ENCODE data around the gene TLE7. TPM values are rescaled to one million over a fixed set of nuclear protein-coding genes. Genes with fewer than 3 reads are reported as not detected.

Gene TLE7
- total RNA-seq, 4 donors from 2014 or later = not detected

DNA sequence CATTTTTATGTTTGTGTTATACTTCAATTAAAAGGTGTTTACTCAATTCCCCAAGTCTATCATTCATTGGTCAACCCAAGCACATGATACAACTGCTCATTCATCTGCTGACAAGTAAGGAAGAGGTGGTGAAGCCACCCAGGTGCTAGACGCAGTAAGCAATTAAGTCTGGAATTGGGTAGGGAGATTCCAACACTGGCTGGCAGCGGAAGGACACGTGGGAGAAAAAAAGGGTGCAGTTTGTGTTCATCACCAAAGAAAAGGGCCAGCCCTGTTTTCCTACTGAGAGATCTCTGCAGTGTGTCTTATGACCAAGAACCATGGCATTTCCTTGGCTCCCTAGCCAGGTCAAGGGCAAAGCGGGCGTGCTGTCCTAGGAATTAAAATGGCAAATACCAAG lies 32.0 kb upstream of the TLE7 start:
- H3K36me3 ChIP-seq = no peaks in the 10 kb centered on the region
- TF ChIP-seq, protein P1, sequence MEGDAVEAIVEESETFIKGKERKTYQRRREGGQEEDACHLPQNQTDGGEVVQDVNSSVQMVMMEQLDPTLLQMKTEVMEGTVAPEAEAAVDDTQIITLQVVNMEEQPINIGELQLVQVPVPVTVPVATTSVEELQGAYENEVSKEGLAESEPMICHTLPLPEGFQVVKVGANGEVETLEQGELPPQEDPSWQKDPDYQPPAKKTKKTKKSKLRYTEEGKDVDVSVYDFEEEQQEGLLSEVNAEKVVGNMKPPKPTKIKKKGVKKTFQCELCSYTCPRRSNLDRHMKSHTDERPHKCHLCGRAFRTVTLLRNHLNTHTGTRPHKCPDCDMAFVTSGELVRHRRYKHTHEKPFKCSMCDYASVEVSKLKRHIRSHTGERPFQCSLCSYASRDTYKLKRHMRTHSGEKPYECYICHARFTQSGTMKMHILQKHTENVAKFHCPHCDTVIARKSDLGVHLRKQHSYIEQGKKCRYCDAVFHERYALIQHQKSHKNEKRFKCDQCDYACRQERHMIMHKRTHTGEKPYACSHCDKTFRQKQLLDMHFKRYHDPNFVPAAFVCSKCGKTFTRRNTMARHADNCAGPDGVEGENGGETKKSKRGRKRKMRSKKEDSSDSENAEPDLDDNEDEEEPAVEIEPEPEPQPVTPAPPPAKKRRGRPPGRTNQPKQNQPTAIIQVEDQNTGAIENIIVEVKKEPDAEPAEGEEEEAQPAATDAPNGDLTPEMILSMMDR (IDR thresholded peaks at IDR 0.05) = no peak
- no peak for TF ChIP-seq POLR2A (IDR thresholded peaks at IDR 0.05)
- H3K4me3 ChIP-seq = no peak overlapping the region
- H3K9me3 ChIP-seq = no peaks in the 10 kb centered on the region
- H3K4me1 ChIP-seq = no peaks in the 10 kb centered on the region
- intact Hi-C loops (cut with DNase I; ENCODE audit: low total_unique reads) = no loop called here
- H3K27ac ChIP-seq = no peak overlapping the region
- no peaks in the 10 kb centered on the region for H3K27me3 ChIP-seq
- no peak for DNase-seq

DNA sequence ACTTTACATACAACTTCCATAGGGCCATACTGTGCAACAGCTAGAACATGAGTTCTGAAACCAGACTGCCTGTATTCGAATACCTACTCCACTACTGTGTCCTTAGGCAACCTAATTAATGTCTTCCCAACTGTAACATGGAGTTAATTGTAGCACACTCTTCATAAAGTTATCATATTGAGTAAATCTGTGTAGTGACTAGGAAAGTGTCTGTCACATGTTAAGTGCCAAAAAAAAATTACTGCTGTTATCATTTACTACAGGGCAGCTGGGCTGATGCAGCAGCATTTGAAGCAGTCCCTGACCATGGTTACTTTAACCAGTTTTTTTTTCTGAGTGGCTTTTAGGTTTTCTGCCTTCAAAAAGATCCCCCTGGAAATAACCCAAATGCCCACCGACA lies 31.1 kb upstream of the TLE7 start:
- Histone ChIP-seq H3K4me1 (no peaks in the 10 kb centered on the region), H3K4me3 (no peak overlapping the region), H3K36me3 (no peaks in the 10 kb centered on the region), H3K27ac (no peak overlapping the region), H3K27me3 (no peaks in the 10 kb centered on the region), H3K9me3 (no peaks in the 10 kb centered on the region)
- no peak for TF ChIP-seq POLR2A (IDR thresholded peaks at IDR 0.05)
- TF ChIP-seq, protein P1 (IDR thresholded peaks at IDR 0.05) = no peak
- intact Hi-C loops (cut with DNase I; ENCODE audit: low total_unique reads) = no loop called here
- DNase-seq = no peak

DNA sequence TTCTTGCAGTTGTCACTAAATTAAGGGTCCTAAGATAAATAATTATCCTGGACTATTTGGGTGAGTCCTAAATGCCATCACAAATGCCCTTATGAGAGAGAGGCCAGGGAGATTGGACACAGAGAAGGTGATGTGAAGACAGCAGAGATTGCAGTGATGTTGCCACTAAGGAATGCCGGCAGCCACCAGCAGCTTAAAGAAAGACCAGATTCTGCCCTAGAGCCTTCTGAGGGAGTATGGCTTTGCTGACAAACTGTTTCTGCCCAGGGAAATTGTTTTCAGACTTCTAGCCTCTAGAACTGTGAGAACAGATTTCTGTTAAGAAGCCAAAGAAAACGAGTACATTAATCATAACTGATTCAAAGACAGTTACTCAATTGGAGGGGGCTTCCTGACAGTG lies 30.2 kb upstream of the TLE7 start:
- Histone ChIP-seq H3K36me3 (no peaks in the 10 kb centered on the region), H3K9me3 (no peaks in the 10 kb centered on the region), H3K4me1 (no peaks in the 10 kb centered on the region), H3K4me3 (no peak overlapping the region), H3K27me3 (no peaks in the 10 kb centered on the region), H3K27ac (no peak overlapping the region)
- TF ChIP-seq, protein P1 (IDR thresholded peaks at IDR 0.05) = no peak
- TF ChIP-seq POLR2A (IDR thresholded peaks at IDR 0.05) = no peak
- DNase-seq = no peak
- intact Hi-C loops (cut with DNase I; ENCODE audit: low total_unique reads) = no loop called here

DNA sequence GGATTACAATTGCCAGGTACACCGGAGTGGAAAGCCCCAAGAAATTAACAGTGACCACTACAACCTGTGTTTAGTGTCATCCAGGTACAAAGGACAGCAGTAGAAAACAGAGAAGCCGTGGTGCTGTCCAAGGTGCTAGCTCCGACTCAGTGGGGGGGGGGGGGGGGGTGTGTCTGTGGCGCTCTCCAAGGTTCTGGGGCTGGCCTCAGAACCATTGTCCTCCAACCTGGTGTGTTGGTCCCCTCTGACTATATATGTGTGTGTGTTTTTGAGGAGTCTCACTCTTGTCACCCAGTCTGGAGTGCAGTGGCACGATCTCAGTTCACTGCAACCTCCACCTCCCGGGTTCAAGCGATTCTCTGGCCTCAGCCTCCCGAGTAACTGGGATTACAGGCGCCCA lies 26.0 kb upstream of the TLE7 start:
- Histone ChIP-seq H3K27ac (no peak overlapping the region), H3K4me3 (no peak overlapping the region), H3K4me1 (no peaks in the 10 kb centered on the region), H3K36me3 (no peaks in the 10 kb centered on the region), H3K9me3 (no peaks in the 10 kb centered on the region), H3K27me3 (no peaks in the 10 kb centered on the region)
- intact Hi-C loops (cut with DNase I; ENCODE audit: low total_unique reads) = no loop called here
- no peak for TF ChIP-seq POLR2A (IDR thresholded peaks at IDR 0.05)
- TF ChIP-seq, protein P1 (IDR thresholded peaks at IDR 0.05) = no peak
- DNase-seq = no peak

DNA sequence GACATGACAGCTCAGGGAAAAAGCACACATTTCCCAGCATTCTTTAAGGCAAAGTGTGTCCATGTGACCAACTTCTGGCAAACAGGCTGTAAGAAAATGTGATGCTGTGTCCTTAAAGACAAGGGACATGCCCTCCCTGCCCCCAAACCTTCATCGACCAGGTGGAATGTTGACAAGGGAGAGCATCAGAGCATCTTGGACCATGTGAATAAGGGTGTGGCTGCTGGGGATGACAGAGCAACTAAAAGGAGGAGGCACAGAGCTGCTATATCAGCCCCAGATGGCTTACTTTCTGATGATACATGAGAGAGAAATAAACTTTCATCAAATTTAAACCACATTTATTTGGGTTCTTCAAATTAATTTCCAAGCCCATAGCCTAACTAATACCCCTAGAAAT lies 22.4 kb upstream of the TLE7 start:
- Histone ChIP-seq H3K4me1 (peaks cover 0 to 10% of the 10 kb centered on the region in 2 donors), H3K9me3 (no peaks in the 10 kb centered on the region), H3K27ac (no peak overlapping the region), H3K4me3 (no peak overlapping the region), H3K27me3 (no peaks in the 10 kb centered on the region), H3K36me3 (no peaks in the 10 kb centered on the region)
- TF ChIP-seq, protein P1 (IDR thresholded peaks at IDR 0.05) = no peak
- no peak for TF ChIP-seq POLR2A (IDR thresholded peaks at IDR 0.05)
- intact Hi-C loops (cut with DNase I; ENCODE audit: low total_unique reads) = no loop called here
- DNase-seq = no peak

Data from uterus (tissue), 4 donors.